IMR-90 (cell line): ENCODE results near the gene GNAI2. TPM values are rescaled to one million over a fixed set of nuclear protein-coding genes. Genes with fewer than 3 reads are reported as not detected.

ENCODE experiments used
- ATAC-seq: fragments of 200-7000 bp; cut with Tn5 transposase; 2 replicates; pipeline ENCODE4 v1.9.1; 2020; ENCODE audit warnings: low read depth, mild to moderate bottlenecking, moderate library complexity
- BruUV-seq: library from RNA; stranded (reverse); fragments of 400-500 nt; replicated peaks from 2 replicates; lab custom pipeline; 2021; lab: Mats Ljungman, UMichigan
- CTCF ChIA-PET: fragments of 300-600 bp; formaldehyde crosslinking; extraction: SDS; loops from one replicate; lab custom pipeline; 2021; ENCODE audit warnings: antibody characterized with exemption; lab: Yijun Ruan, JAX
- POLR2A ChIA-PET: fragments of 300-600 bp; sonication (Branson Sonifier 250); formaldehyde crosslinking; loops from one replicate; lab custom pipeline; 2022; ENCODE audit warnings: antibody characterized with exemption; ENCODE audit not compliant: unreplicated experiment; lab: Charles Lee
- DNase-seq: peaks from one replicate; pipeline ENCODE4 v3.0.0; 2013
- H2AFZ ChIP-seq: replicated peaks from 2 replicates; pipeline ENCODE3; 2013; ENCODE audit warnings: low read length, mild to moderate bottlenecking; ENCODE audit not compliant: poor library complexity
- H2AK5ac ChIP-seq: 2 replicates; pipeline ENCODE4 v1.6.1; 2013; ENCODE audit warnings: low read depth, low read length, inconsistent platforms
- H2AK9ac ChIP-seq: replicated peaks from 2 replicates; pipeline ENCODE3; 2013; ENCODE audit warnings: mild to moderate bottlenecking, low read depth, low read length, moderate library complexity; ENCODE audit not compliant: poor library complexity
- H2BK120ac ChIP-seq: 2 replicates; pipeline ENCODE4 v1.6.1; 2013; ENCODE audit warnings: low read depth, low read length, inconsistent platforms
- H2BK15ac ChIP-seq: 3 replicates; pipeline ENCODE4 v1.6.1; 2013; ENCODE audit warnings: low read depth, low read length, inconsistent platforms
- H2BK20ac ChIP-seq: 2 replicates; pipeline ENCODE4 v1.6.1; 2013; ENCODE audit warnings: low read depth, mild to moderate bottlenecking, inconsistent platforms, low read length, moderate library complexity
- H2BK5ac ChIP-seq: 2 replicates; pipeline ENCODE4 v1.6.1; 2013; ENCODE audit warnings: mild to moderate bottlenecking, low read depth, low read length, inconsistent platforms; ENCODE audit not compliant: poor library complexity, severe bottlenecking
- H3K14ac ChIP-seq: replicated peaks from 2 replicates; pipeline ENCODE4 v1.6.1; 2013; ENCODE audit warnings: low read depth, low read length, inconsistent platforms
- H3K18ac ChIP-seq: 2 replicates; pipeline ENCODE4 v1.6.1; 2013; ENCODE audit warnings: low read depth, low read length, control low read depth
- H3K23ac ChIP-seq: 2 replicates; pipeline ENCODE4 v1.6.1; 2013; ENCODE audit warnings: low read depth, low read length, inconsistent platforms
- H3K27ac ChIP-seq: 2 replicates; pipeline ENCODE4 v1.5.1; 2013; ENCODE audit warnings: mild to moderate bottlenecking, control low read depth, low read length; ENCODE audit not compliant: insufficient read depth
- H3K27me3 ChIP-seq: 2 replicates; pipeline ENCODE4 v1.6.1; 2013; ENCODE audit warnings: low read length; ENCODE audit not compliant: control insufficient read depth, insufficient read depth
- H3K36me3 ChIP-seq: 2 replicates; pipeline ENCODE4 v1.6.1; 2013; ENCODE audit warnings: low read length, mixed read lengths; ENCODE audit not compliant: control insufficient read depth, insufficient read depth
- H3K4ac ChIP-seq: 2 replicates; pipeline ENCODE4 v1.6.1; 2013; ENCODE audit warnings: low read depth, low read length, inconsistent platforms
- H3K4me1 ChIP-seq: 2 replicates; pipeline ENCODE4 v1.6.1; 2013; ENCODE audit warnings: low read length, mixed read lengths; ENCODE audit not compliant: control insufficient read depth, insufficient read depth
- H3K4me2 ChIP-seq: 2 replicates; pipeline ENCODE4 v1.6.1; 2013; ENCODE audit warnings: low read depth, mild to moderate bottlenecking, control low read depth, low read length, moderate library complexity
- H3K4me3 ChIP-seq: 2 replicates; pipeline ENCODE4 v1.5.1; 2013; ENCODE audit warnings: low read depth, mild to moderate bottlenecking, control low read depth, low read length, moderate library complexity; ENCODE audit not compliant: insufficient read depth
- H3K56ac ChIP-seq: 2 replicates; pipeline ENCODE4 v1.6.1; 2013; ENCODE audit warnings: low read length, inconsistent platforms; ENCODE audit not compliant: insufficient read depth; ENCODE audit errors: extremely low read depth
- H3K79me1 ChIP-seq, 2 experiments: 2 replicates each; pipeline ENCODE4 v1.6.1; 2013; ENCODE audit warnings: low read length in 2 of 2, inconsistent platforms in 1 of 2, low read depth in 1 of 2
- H3K9ac ChIP-seq: 2 replicates; pipeline ENCODE4 v1.6.1; 2013; ENCODE audit warnings: low read depth, low read length, control low read depth
- H3K9me1 ChIP-seq: 2 replicates; pipeline ENCODE4 v1.6.1; 2013; ENCODE audit warnings: low read length, inconsistent platforms; ENCODE audit not compliant: insufficient read depth
- H3K9me3 ChIP-seq: 2 replicates; pipeline ENCODE4 v1.6.1; 2013; ENCODE audit warnings: low read length; ENCODE audit not compliant: control insufficient read depth, insufficient read depth
- H4K20me1 ChIP-seq: 2 replicates; pipeline ENCODE4 v1.6.1; 2013; ENCODE audit warnings: low read length, inconsistent platforms; ENCODE audit not compliant: insufficient read depth
- H4K5ac ChIP-seq: 2 replicates; pipeline ENCODE4 v1.6.1; 2013; ENCODE audit warnings: mild to moderate bottlenecking, low read depth, low read length, control low read depth
- H4K8ac ChIP-seq, 2 experiments: 2 replicates each; pipeline ENCODE4 v1.6.1; 2013; ENCODE audit warnings: low read depth in 2 of 2, low read length in 2 of 2, control low read depth in 1 of 2, inconsistent platforms in 1 of 2
- H4K91ac ChIP-seq: 2 replicates; pipeline ENCODE4 v1.6.1; 2013; ENCODE audit warnings: low read depth, low read length, inconsistent platforms; ENCODE audit not compliant: insufficient read depth
- BHLHE40 ChIP-seq: fragments of 150-350 bp; IDR thresholded peaks from 2 replicates; pipeline ENCODE4 v1.6.1; 2016; ENCODE audit warnings: mild to moderate bottlenecking, low read depth, low read length
- CEBPB ChIP-seq: IDR thresholded peaks from 2 replicates; pipeline ENCODE4 v1.6.1; 2012; ENCODE audit warnings: low read depth, low read length, improper control_type of control experiment
- FOS ChIP-seq: fragments of 150-350 bp; IDR thresholded peaks from 2 replicates; pipeline ENCODE4 v1.6.1; 2016; ENCODE audit warnings: low read depth, low read length
- MAFK ChIP-seq: IDR thresholded peaks from 2 replicates; pipeline ENCODE4 v1.6.1; 2012; ENCODE audit warnings: low read depth, low read length, improper control_type of control experiment
- MAZ ChIP-seq: IDR thresholded peaks from 2 replicates; pipeline ENCODE4 v1.6.1; 2012; ENCODE audit warnings: low read depth, mild to moderate bottlenecking, low read length, improper control_type of control experiment, moderate library complexity, borderline replicate concordance
- RFX5 ChIP-seq: IDR thresholded peaks from 2 replicates; pipeline ENCODE4 v1.8.0; 2012; ENCODE audit warnings: low read depth, mild to moderate bottlenecking, low read length, moderate library complexity
- SMC3 ChIP-seq: fragments of 150-350 bp; IDR thresholded peaks from 2 replicates; pipeline ENCODE4 v1.6.1; 2016; ENCODE audit warnings: low read depth, mild to moderate bottlenecking, antibody characterized with exemption, low read length, moderate library complexity
- WGBS, 2 experiments: methylation state at CpG; one replicate each; pipeline versions ENCODE4 v1.1.5 to v1.1.7; 2013; ENCODE audit warnings: missing lambda C conversion rate in 2 of 2; ENCODE audit not compliant: insufficient read length in 1 of 2; ENCODE audit errors: extremely low coverage in 2 of 2; 5-methylcytosine and 5-hydroxymethylcytosine counted together
- dilution Hi-C: fragments of 300-500 bp; cut with HindIII; formaldehyde crosslinking; loops from one replicate; pipeline ENCODE4 v1.14.3; 2018; ENCODE audit warnings: low sequenced_read_pairs; ENCODE audit not compliant: unreplicated experiment
- in situ Hi-C: fragments of 300-500 bp; cut with MboI; formaldehyde crosslinking; loops from 3 replicates; pipeline ENCODE4 v1.14.3; 2019; ENCODE audit warnings: low sequenced_read_pairs, inconsistent platforms, mixed read lengths
- intact Hi-C: fragments of 100-400 bp; cut with micrococcal nuclease; formaldehyde crosslinking; loops from 2 replicates; pipeline ENCODE4 v1.10.0; 2022
- polyA plus RNA-seq, 3 experiments: library from polyadenylated mRNA; depleted of rRNA; stranded (reverse); fragments of >200 nt; gene quantifications; 2 replicates each; pipeline ENCODE4 v1.2.3, GENCODE V29; 2012; ENCODE audit warnings: low replicate concordance in 1 of 3
- total RNA-seq: library from RNA; depleted of rRNA; stranded (reverse); fragments of >200 nt; gene quantifications from 2 replicates; pipeline ENCODE4 v1.2.3, GENCODE V29; 2012
- TF ChIP-seq, protein P1 (sequence below): conservative IDR thresholded peaks from 2 replicates; pipeline ENCODE4 v1.5.1; 2012; ENCODE audit warnings: mild to moderate bottlenecking, low read depth, low read length, improper control_type of control experiment

Gene GNAI2
- total and polyA plus RNA-seq, 2 of the 4 experiments (the other 2 are of a cell fraction) = 867 to 1,079 TPM

DNA sequence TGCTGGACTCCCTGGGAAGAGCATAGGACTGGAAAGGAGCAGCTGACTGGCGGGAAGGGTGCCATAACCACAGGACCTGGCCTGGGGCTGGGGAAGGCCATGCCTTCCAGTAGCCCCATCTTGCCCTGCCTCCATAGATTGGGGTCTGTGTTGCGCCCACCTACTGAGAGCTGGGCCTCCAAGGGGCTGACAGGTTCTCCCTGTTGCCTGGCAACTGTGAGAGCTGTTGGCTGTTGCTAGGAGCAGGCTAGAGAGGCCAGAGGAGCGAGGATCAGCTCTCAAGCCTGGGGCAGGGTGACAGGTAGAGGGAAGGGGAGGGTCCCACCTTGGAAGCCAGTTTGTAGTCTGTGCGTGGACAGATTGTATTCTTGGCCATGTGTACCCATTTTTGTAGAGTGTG is 2.8 kb upstream of the GNAI2 start:
- no peak overlapping the region for H2AK9ac ChIP-seq
- peaks cover 10% of the 10 kb centered on the region; the same call in 1 of the 2 replicates for H3K9me1 ChIP-seq
- ChIA-PET CTCF (interaction anchor here (0.6 kb wide), 1 partner anchor 29 kb away, joined by 5 read pairs; no protein-coding TSS in a partner anchor), POLR2A (no interaction called here)
- TF ChIP-seq, protein P1, sequence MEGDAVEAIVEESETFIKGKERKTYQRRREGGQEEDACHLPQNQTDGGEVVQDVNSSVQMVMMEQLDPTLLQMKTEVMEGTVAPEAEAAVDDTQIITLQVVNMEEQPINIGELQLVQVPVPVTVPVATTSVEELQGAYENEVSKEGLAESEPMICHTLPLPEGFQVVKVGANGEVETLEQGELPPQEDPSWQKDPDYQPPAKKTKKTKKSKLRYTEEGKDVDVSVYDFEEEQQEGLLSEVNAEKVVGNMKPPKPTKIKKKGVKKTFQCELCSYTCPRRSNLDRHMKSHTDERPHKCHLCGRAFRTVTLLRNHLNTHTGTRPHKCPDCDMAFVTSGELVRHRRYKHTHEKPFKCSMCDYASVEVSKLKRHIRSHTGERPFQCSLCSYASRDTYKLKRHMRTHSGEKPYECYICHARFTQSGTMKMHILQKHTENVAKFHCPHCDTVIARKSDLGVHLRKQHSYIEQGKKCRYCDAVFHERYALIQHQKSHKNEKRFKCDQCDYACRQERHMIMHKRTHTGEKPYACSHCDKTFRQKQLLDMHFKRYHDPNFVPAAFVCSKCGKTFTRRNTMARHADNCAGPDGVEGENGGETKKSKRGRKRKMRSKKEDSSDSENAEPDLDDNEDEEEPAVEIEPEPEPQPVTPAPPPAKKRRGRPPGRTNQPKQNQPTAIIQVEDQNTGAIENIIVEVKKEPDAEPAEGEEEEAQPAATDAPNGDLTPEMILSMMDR = no peak
- TF ChIP-seq FOS = no peak
- TF ChIP-seq RFX5 = no peak
- TF ChIP-seq MAFK = no peak
- no peak for TF ChIP-seq SMC3
- no peak for TF ChIP-seq BHLHE40
- TF ChIP-seq MAZ = no peak
- no peak for TF ChIP-seq CEBPB
- no peak overlapping the region for H4K5ac ChIP-seq
- no peak overlapping the region for H2AFZ ChIP-seq
- H3K23ac ChIP-seq = no peak overlapping the region
- 64% methylated on average over 2 of the region's 4 CpGs; no CpG with 5 or more reads in 1 of the 2 experiments for WGBS, 2 experiments
- no peak overlapping the region for H2BK120ac ChIP-seq
- H2BK15ac ChIP-seq = no peak overlapping the region
- no peaks in the 10 kb centered on the region for H3K27me3 ChIP-seq
- no peak overlapping the region for H2BK20ac ChIP-seq
- H3K14ac ChIP-seq = no peak overlapping the region
- H3K79me1 ChIP-seq = peaks cover 0 to 11% of the 10 kb centered on the region in 2 experiments; a peak in 2 of 4 replicates
- intact Hi-C loops = no loop called here
- no peak overlapping the region for H3K27ac ChIP-seq
- H3K4me1 ChIP-seq = no peaks in the 10 kb centered on the region
- no peak overlapping the region for H2BK5ac ChIP-seq
- no peak overlapping the region for H3K4ac ChIP-seq
- dilution Hi-C loops = no loop called here
- no peak overlapping the region for H2AK5ac ChIP-seq
- no peak overlapping the region for H3K4me2 ChIP-seq
- no peak overlapping the region for H4K8ac ChIP-seq
- no peak overlapping the region for H3K56ac ChIP-seq
- H3K36me3 ChIP-seq = no peaks in the 10 kb centered on the region
- in situ Hi-C loops = no loop called here
- no peak overlapping the region for H3K9ac ChIP-seq
- ATAC-seq = no peak
- DNase-seq = no peak
- no peak overlapping the region for H3K18ac ChIP-seq
- no peak overlapping the region for H4K91ac ChIP-seq
- peaks cover 20% of the 10 kb centered on the region for H4K20me1 ChIP-seq
- no peak overlapping the region for H3K4me3 ChIP-seq
- no peaks in the 10 kb centered on the region for H3K9me3 ChIP-seq
- no TSS peak for BruUV-seq
